HG03439 (cell line): Measurements from ENCODE around the gene USP3.

Experiments
- ATAC-seq: cut with Tn5 transposase; IDR thresholded peaks from one replicate; pipeline ENCODE4 v1.9.1; 2021; ENCODE audit warnings: mild to moderate bottlenecking, moderate library complexity; ENCODE audit not compliant: unreplicated experiment

Gene USP3

GRCh38 chr15:63504247-63504978, at the start of gene USP3:
TSS of gene USP3 (plus strand) at chr15:63504593. CDS start at chr15:63504740, 147 bp downstream.
- ATAC-seq, result peak; percentile 54

- ATAC-seq, result no peak
These were observed 48.1 kb upstream of the USP3 start for GRCh38 chr15:63456258-63456657.

GRCh38 chr15:63457379-63457778, 47.0 kb upstream of the USP3 start:
- no peak for ATAC-seq

- no peak for ATAC-seq
These were observed 46.4 kb upstream of the USP3 start for GRCh38 chr15:63458026-63458425.

GRCh38 chr15:63458794-63459395, 45.5 kb upstream of the USP3 start:
- ATAC-seq, result no peak

- no peak for ATAC-seq
These were observed 43.9 kb upstream of the USP3 start for GRCh38 chr15:63460210-63461155.

GRCh38 chr15:63461230-63461985, 43.0 kb upstream of the USP3 start:
- ATAC-seq, result no peak

- no peak for ATAC-seq
These were observed 42.3 kb upstream of the USP3 start for GRCh38 chr15:63462088-63462487.

GRCh38 chr15:63463036-63463435, 41.4 kb upstream of the USP3 start:
- no peak for ATAC-seq

- no peak for ATAC-seq
These were observed 40.6 kb upstream of the USP3 start for GRCh38 chr15:63463793-63464192.

GRCh38 chr15:63465104-63465503, 39.3 kb upstream of the USP3 start:
- ATAC-seq, result no peak

GRCh38 chr15:63466378-63467192, 37.8 kb upstream of the USP3 start:
- ATAC-seq, result no peak

GRCh38 chr15:63469190-63469589, 35.2 kb upstream of the USP3 start:
- no peak for ATAC-seq

- no peak for ATAC-seq
These were observed 34.4 kb upstream of the USP3 start for GRCh38 chr15:63469984-63470383.

- no peak for ATAC-seq
These were observed 31.2 kb upstream of the USP3 start for GRCh38 chr15:63473007-63473748.

GRCh38 chr15:63473749-63473998, 30.7 kb upstream of the USP3 start:
- no peak for ATAC-seq

GRCh38 chr15:63473999-63474809, 30.2 kb upstream of the USP3 start:
- peak; percentile 66 for ATAC-seq

GRCh38 chr15:63474810-63475316, 29.5 kb upstream of the USP3 start:
- peak; percentile 62 for ATAC-seq
